Astrocyte (in vitro differentiated cells and primary cell): ENCODE measurements around the gene CRAT.

Experiments used
- EZH2 ChIP-seq: IDR thresholded peaks from 2 replicates; pipeline ENCODE4 v1.6.1; 2012; ENCODE audit warnings: mild to moderate bottlenecking, low read length, inconsistent platforms; ENCODE audit not compliant: insufficient read depth
- TF ChIP-seq, protein P1 (sequence below): IDR thresholded peaks from 2 replicates; pipeline ENCODE4 v1.5.1; 2011; ENCODE audit warnings: low read depth, mild to moderate bottlenecking, inconsistent platforms, low read length, moderate library complexity; ENCODE audit not compliant: insufficient read depth

- TF ChIP-seq, protein P1, sequence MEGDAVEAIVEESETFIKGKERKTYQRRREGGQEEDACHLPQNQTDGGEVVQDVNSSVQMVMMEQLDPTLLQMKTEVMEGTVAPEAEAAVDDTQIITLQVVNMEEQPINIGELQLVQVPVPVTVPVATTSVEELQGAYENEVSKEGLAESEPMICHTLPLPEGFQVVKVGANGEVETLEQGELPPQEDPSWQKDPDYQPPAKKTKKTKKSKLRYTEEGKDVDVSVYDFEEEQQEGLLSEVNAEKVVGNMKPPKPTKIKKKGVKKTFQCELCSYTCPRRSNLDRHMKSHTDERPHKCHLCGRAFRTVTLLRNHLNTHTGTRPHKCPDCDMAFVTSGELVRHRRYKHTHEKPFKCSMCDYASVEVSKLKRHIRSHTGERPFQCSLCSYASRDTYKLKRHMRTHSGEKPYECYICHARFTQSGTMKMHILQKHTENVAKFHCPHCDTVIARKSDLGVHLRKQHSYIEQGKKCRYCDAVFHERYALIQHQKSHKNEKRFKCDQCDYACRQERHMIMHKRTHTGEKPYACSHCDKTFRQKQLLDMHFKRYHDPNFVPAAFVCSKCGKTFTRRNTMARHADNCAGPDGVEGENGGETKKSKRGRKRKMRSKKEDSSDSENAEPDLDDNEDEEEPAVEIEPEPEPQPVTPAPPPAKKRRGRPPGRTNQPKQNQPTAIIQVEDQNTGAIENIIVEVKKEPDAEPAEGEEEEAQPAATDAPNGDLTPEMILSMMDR: no peak
- no peak for TF ChIP-seq EZH2
Observed at GRCh38 chr9:129146441-129146941, 35.9 kb upstream of the CRAT start.
